ENCODE results near the gene KRT6A. TPM values are rescaled to one million over a fixed set of nuclear protein-coding genes. Genes with fewer than 3 reads are reported as not detected.

The KRT6A gene
- total and polyA plus RNA-seq, 3 experiments from 2014 or later, result not detected

DNA sequence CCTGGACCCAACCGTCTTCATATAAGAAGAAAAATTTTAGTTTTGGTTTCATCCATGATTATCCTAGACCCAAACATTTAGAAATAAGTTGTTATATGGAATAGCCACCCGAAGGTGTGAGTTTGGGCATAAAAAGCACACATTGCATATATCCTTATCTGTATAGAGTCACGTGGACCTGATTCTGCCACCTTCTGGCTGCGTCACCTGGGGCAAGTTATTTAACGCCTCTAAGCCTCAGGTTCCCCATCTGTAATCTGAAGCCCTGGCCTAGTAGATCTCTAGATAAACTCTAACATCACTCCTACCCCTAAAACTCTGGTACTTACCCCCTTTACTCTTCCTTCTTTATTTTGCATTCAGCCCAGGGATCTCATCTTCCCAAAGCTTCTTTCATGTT lies 41.4 kb upstream of the KRT6A start:
- Mint-ChIP-seq H3K4me1 (no peaks in the 10 kb centered on the region), H3K9me3 (no peaks in the 10 kb centered on the region)

DNA sequence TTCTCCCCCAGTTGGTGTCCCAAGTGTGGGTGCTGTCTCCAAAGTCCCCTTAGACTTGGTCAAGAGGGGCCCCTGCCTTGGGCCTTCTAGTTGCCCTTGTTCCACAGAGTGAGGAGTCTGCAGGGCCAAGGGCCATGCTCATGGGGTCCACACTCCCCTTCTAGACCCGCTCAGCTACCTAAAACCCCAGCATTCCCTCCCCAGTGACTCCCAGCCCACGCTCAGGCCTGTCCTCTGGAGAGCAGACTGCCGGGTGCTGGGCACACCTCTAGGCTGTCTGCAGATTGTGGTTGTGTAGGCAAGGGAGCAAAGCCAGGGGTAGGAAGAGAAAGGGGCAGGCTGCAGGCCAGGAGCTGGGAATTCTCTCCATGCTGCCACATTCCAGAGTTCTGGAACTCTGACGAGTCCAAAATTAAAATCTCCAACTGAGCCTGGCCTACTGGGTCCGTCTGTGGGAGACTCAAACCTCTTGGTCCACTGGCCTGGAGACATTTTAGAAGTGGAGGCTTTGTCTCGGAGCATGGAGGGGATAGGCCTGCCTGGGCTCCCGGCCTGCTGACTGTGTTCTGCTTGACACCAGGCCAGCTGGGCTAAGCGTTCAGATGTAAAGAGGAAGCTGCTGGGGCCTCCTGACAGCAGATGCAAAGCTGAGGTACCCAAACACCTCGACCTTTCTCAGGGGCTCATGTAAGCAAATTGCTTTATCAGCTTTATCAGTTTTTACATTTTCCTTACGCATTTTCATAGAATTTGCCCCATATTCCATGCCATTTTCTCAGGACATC lies 40.8 kb upstream of the KRT6A start:
- Histone ChIP-seq H3K9me3 (ENCODE audit: low read length) (no peaks in the 10 kb centered on the region), H3K27me3 (ENCODE audit: insufficient read depth, low read length, poor library complexity, severe bottlenecking) (no peaks in the 10 kb centered on the region), H3K4me3 (ENCODE audit: low read length) (no peak overlapping the region), H3K36me3 (ENCODE audit: insufficient read depth, low read length) (no peaks in the 10 kb centered on the region), H3K4me1 (ENCODE audit: insufficient read depth, low read length) (no peaks in the 10 kb centered on the region), H3K27ac (ENCODE audit: low read depth, low read length) (no peak overlapping the region)
- ChIA-PET POLR2A (no interaction called here), CTCF (interaction anchor here (0.6 to 1.3 kb wide), 2 partner anchors 9 to 10 kb away, joined by 3 read pairs; no protein-coding TSS in a partner anchor)
- Mint-ChIP-seq H3K9me3 (no peaks in the 10 kb centered on the region), H3K4me1 (no peaks in the 10 kb centered on the region), H3K27ac (no peak overlapping the region), H3K27me3 (peaks cover 6 to 8% of the 10 kb centered on the region in 2 donors), H3K36me3 (no peaks in the 10 kb centered on the region), H3K4me3 (no peak overlapping the region)
- DNase-seq, result no peak

More for the DNA sequence above, 41.4 kb upstream of the KRT6A start:
- no peak overlapping the region for H3K4me3 Mint-ChIP-seq
- Histone ChIP-seq H3K27me3 (ENCODE audit: insufficient read depth, low read length, poor library complexity, severe bottlenecking) (no peaks in the 10 kb centered on the region), H3K4me3 (ENCODE audit: low read length) (no peak overlapping the region), H3K4me1 (ENCODE audit: insufficient read depth, low read length) (no peaks in the 10 kb centered on the region), H3K36me3 (ENCODE audit: insufficient read depth, low read length) (no peaks in the 10 kb centered on the region), H3K27ac (ENCODE audit: low read depth, low read length) (no peak overlapping the region), H3K9me3 (ENCODE audit: low read length) (no peaks in the 10 kb centered on the region)
- H3K27me3 Mint-ChIP-seq, result peaks cover 8% of the 10 kb centered on the region in 2 donors
- H3K27ac Mint-ChIP-seq, result no peak overlapping the region
- H3K36me3 Mint-ChIP-seq, result no peaks in the 10 kb centered on the region
- DNase-seq, result no peak
- ChIA-PET POLR2A (no interaction called here), CTCF (interaction anchor here (1.3 kb wide), 1 partner anchor 10 kb away, joined by 3 read pairs; no protein-coding TSS in a partner anchor)

DNA sequence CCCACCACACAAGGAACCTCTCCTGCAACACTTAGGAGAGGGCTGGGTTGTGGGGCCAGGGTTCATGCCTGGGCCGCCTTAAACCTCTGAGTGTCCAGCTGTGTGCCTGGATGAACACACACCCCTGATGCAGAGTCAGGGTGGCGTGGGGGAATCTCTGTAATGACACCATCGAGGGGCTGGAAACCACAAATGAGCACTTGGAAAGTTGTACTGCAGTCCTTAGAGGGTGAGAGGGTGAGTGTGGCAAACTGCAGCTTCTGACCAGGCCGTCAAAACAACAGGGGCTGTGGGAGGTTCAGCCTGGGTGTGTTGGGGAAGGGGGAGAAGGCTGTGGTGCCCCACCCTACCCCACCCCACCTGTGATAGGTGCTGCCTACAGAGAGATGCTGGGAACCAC lies 39.6 kb upstream of the KRT6A start:
- Histone ChIP-seq H3K4me1 (ENCODE audit: insufficient read depth, low read length) (no peaks in the 10 kb centered on the region), H3K9me3 (ENCODE audit: low read length) (no peaks in the 10 kb centered on the region), H3K36me3 (ENCODE audit: insufficient read depth, low read length) (no peaks in the 10 kb centered on the region), H3K27ac (ENCODE audit: low read depth, low read length) (no peak overlapping the region), H3K4me3 (ENCODE audit: low read length) (no peak overlapping the region), H3K27me3 (ENCODE audit: insufficient read depth, low read length, poor library complexity, severe bottlenecking) (no peaks in the 10 kb centered on the region)
- Mint-ChIP-seq H3K36me3 (no peaks in the 10 kb centered on the region), H3K9me3 (no peaks in the 10 kb centered on the region), H3K27me3 (peaks cover 6% of the 10 kb centered on the region in 2 donors), H3K27ac (no peak overlapping the region), H3K4me1 (no peaks in the 10 kb centered on the region), H3K4me3 (no peak overlapping the region)
- DNase-seq, result no peak
- ChIA-PET POLR2A (no interaction called here), CTCF (no interaction called here)

DNA sequence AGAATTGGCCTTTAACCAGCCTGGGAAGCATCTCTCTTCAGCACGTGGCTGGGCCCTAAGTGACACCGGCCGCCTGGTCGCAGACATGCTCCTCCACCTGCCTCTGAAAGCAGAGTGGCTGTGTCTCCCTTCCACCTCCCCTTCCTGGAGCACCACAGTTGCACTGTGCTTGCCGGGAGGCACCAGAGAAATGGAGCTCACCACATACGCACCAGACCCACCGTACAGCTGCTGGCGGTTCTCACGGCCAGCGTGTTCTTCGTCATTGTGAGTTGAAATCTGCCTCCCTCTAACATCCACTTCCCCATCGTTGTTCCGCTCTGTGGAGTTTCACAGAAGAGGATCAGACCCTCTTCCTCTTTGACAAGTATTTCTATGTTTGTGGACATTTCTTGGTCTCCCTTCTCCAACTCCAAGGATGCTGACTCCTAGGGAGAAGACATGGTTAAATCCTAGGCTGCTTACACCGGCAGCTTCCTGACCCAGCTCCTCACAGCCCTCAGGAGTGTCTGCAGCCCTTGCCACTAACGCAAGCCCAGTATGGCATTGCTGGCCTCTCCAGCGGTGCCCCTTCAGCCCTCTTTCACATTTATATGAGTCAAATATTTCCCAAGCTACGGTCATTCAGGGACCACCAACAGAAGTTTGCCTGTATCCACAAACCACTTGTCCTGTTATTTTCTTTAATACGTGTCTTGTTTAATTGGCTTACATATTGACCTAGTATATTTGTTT lies 38.7 kb upstream of the KRT6A start:
- Mint-ChIP-seq H3K27ac (no peak overlapping the region), H3K4me3 (no peak overlapping the region), H3K9me3 (no peaks in the 10 kb centered on the region), H3K4me1 (peaks cover 5 to 6% (median 5%) of the 10 kb centered on the region in 3 donors), H3K27me3 (peaks cover 1 to 6% of the 10 kb centered on the region in 2 donors), H3K36me3 (no peaks in the 10 kb centered on the region)
- ChIA-PET POLR2A (no interaction called here), CTCF (no interaction called here)
- H3K27me3 ChIP-seq (ENCODE audit: insufficient read depth, low read length, poor library complexity, severe bottlenecking), result no peaks in the 10 kb centered on the region
- no peak overlapping the region for H3K4me3 ChIP-seq (ENCODE audit: low read length)
- no peak for DNase-seq
- no peak overlapping the region for H3K27ac ChIP-seq (ENCODE audit: low read depth, low read length)
- H3K36me3 ChIP-seq (ENCODE audit: insufficient read depth, low read length), result no peaks in the 10 kb centered on the region
- no peaks in the 10 kb centered on the region for H3K9me3 ChIP-seq (ENCODE audit: low read length)
- peaks cover 7% of the 10 kb centered on the region for H3K4me1 ChIP-seq (ENCODE audit: insufficient read depth, low read length)

DNA sequence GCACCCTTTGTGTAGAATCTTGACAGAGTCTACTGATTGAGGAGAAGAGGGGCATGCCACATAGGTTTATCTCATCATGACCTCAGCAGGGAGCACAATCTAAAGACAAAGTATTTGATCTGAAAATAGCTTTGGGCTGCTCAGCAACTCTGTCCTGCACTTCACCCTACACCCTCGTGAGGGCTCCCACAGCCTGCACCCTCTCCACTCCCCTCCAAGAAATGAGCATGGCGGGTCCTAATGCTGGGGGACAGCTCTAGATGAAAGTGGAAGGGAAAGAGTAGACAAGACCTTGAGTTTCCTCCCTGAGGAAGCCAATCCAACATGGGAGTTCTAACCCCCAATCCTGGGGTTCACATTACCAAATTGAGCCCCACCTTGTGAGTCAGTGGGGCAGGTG lies 37.8 kb upstream of the KRT6A start:
- H3K27ac ChIP-seq (ENCODE audit: low read depth, low read length), result no peak overlapping the region
- H3K4me1 Mint-ChIP-seq, result peaks cover 9 to 11% (median 9%) of the 10 kb centered on the region in 3 donors
- H3K4me3 ChIP-seq (ENCODE audit: low read length), result no peak overlapping the region
- CTCF ChIA-PET, result no interaction called here
- H3K27me3 ChIP-seq (ENCODE audit: insufficient read depth, low read length, poor library complexity, severe bottlenecking), result no peaks in the 10 kb centered on the region
- no peak for DNase-seq
- no peaks in the 10 kb centered on the region for H3K36me3 Mint-ChIP-seq
- no peak overlapping the region for H3K27ac Mint-ChIP-seq
- H3K27me3 Mint-ChIP-seq, result peaks cover 1 to 6% of the 10 kb centered on the region in 2 donors
- POLR2A ChIA-PET, result no interaction called here
- peaks cover 15% of the 10 kb centered on the region for H3K4me1 ChIP-seq (ENCODE audit: insufficient read depth, low read length)
- H3K9me3 Mint-ChIP-seq, result no peaks in the 10 kb centered on the region
- no peaks in the 10 kb centered on the region for H3K36me3 ChIP-seq (ENCODE audit: insufficient read depth, low read length)
- H3K9me3 ChIP-seq (ENCODE audit: low read length), result no peaks in the 10 kb centered on the region
- no peak overlapping the region for H3K4me3 Mint-ChIP-seq

DNA sequence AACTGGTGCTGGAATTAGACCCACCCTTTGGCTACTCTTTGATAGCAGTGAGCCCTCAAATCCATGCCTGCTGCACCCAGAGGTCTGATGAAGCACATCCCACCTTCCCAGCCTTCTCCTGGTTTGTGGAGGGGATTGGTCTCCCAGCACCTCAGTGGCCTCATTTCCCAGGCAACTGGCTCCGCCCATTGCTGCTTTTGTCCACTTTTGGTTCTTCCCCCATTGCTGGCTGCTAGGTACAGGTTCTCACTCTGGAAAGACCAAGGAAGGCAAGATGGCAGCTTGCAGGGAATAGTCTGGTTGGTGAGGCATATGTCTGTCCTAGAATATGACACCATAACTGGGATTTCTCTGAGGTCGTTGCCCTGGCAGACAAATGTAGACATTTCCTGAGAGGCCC lies 37.3 kb upstream of the KRT6A start:
- no peaks in the 10 kb centered on the region for H3K9me3 ChIP-seq (ENCODE audit: low read length)
- peaks cover 17% of the 10 kb centered on the region for H3K4me1 ChIP-seq (ENCODE audit: insufficient read depth, low read length)
- H3K36me3 Mint-ChIP-seq, result no peaks in the 10 kb centered on the region
- H3K4me3 ChIP-seq (ENCODE audit: low read length), result no peak overlapping the region
- H3K27me3 Mint-ChIP-seq, result peaks cover 1 to 6% of the 10 kb centered on the region in 2 donors
- ChIA-PET CTCF (no interaction called here), POLR2A (no interaction called here)
- H3K27ac ChIP-seq (ENCODE audit: low read depth, low read length), result no peak overlapping the region
- no peaks in the 10 kb centered on the region for H3K27me3 ChIP-seq (ENCODE audit: insufficient read depth, low read length, poor library complexity, severe bottlenecking)
- peaks cover 9 to 11% (median 11%) of the 10 kb centered on the region in 3 donors for H3K4me1 Mint-ChIP-seq
- H3K36me3 ChIP-seq (ENCODE audit: insufficient read depth, low read length), result no peaks in the 10 kb centered on the region
- no peaks in the 10 kb centered on the region for H3K9me3 Mint-ChIP-seq
- no peak overlapping the region for H3K4me3 Mint-ChIP-seq
- no peak for DNase-seq
- peak overlapping the region in 1 of 8 donors; percentile 72 for H3K27ac Mint-ChIP-seq

DNA sequence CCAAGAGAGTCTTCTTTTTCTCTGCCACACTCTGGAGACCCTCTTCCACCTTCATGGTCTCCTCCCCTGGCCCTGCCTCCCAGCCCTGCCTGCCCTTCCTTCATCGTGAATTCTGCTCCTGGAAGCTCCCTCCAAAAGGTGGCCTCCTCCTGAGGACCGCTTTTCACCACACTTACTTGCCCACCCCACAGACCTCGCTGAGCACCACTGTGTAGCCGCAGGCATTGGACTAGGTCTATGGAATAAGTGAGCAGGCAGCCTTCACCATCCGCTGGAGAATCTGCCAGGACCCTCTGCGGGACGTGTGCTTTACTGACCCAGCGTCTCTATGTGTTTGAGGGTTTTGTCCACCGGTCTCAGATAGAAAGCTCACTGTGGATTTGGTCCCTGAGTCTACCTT lies 36.8 kb upstream of the KRT6A start:
- no peaks in the 10 kb centered on the region for H3K9me3 Mint-ChIP-seq
- H3K36me3 Mint-ChIP-seq, result no peaks in the 10 kb centered on the region
- Histone ChIP-seq H3K4me1 (ENCODE audit: insufficient read depth, low read length) (peaks cover 17% of the 10 kb centered on the region), H3K36me3 (ENCODE audit: insufficient read depth, low read length) (no peaks in the 10 kb centered on the region), H3K9me3 (ENCODE audit: low read length) (no peaks in the 10 kb centered on the region), H3K27me3 (ENCODE audit: insufficient read depth, low read length, poor library complexity, severe bottlenecking) (no peaks in the 10 kb centered on the region), H3K27ac (ENCODE audit: low read depth, low read length) (no peak overlapping the region), H3K4me3 (ENCODE audit: low read length) (no peak overlapping the region)
- peaks cover 1 to 7% of the 10 kb centered on the region in 2 donors for H3K27me3 Mint-ChIP-seq
- DNase-seq, result no peak
- ChIA-PET POLR2A (no interaction called here), CTCF (no interaction called here)
- no peak overlapping the region for H3K4me3 Mint-ChIP-seq
- H3K4me1 Mint-ChIP-seq, result peaks cover 9 to 11% (median 11%) of the 10 kb centered on the region in 3 donors
- peak overlapping the region in 1 of 8 donors; percentile 72 for H3K27ac Mint-ChIP-seq

DNA sequence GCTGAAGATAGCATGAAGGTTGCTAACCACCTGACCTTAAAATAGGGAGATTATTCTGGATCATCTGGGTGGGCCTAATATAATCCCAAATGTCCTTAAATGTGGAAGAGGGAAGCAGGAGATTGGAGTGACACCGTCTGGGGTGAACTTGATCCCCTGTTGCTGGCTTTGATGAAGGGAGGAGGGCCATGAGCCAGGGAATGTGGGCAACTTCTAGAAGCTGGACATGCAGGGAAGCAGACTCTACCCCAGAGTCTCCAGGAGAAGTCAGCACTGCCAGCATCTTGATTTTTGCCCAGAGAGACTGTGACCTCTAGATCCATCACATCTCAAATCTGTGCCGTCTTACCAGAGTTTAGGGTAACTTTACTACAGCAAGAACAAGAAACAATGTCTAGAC lies 36.4 kb upstream of the KRT6A start:
- ChIA-PET POLR2A (no interaction called here), CTCF (no interaction called here)
- Mint-ChIP-seq H3K36me3 (no peaks in the 10 kb centered on the region), H3K4me3 (no peak overlapping the region), H3K4me1 (peaks cover 9 to 11% (median 11%) of the 10 kb centered on the region in 3 donors), H3K27ac (no peak overlapping the region), H3K9me3 (no peaks in the 10 kb centered on the region), H3K27me3 (peaks cover 0 to 8% of the 10 kb centered on the region in 2 donors)
- Histone ChIP-seq H3K27ac (ENCODE audit: low read depth, low read length) (no peak overlapping the region), H3K4me3 (ENCODE audit: low read length) (no peak overlapping the region), H3K27me3 (ENCODE audit: insufficient read depth, low read length, poor library complexity, severe bottlenecking) (no peaks in the 10 kb centered on the region), H3K36me3 (ENCODE audit: insufficient read depth, low read length) (no peaks in the 10 kb centered on the region), H3K4me1 (ENCODE audit: insufficient read depth, low read length) (peaks cover 17% of the 10 kb centered on the region), H3K9me3 (ENCODE audit: low read length) (no peaks in the 10 kb centered on the region)
- DNase-seq, result no peak

All from CD8-positive, alpha-beta memory T cell (primary cell).